Smooth muscle cell (in vitro differentiated cells): ENCODE results near the gene RO60. TPM values are rescaled to one million over a fixed set of nuclear protein-coding genes. Genes with fewer than 3 reads are reported as not detected.
"Not testable (repeated sequence)": the region's sequence is repeated elsewhere in the genome, so short reads cannot be mapped to it uniquely, and the experiment has no call there.

Experiments
- DNase-seq: peaks from one replicate; lab custom pipeline; 2025; ENCODE audit not compliant: unreplicated experiment; lab: John Stamatoyannopoulos, UW
- H2AFZ ChIP-seq: fragments of 200-600 bp; sonication (generic); 2 replicates; pipeline ENCODE4 v1.6.0; 2016; ENCODE audit warnings: antibody characterized with exemption, low read depth, mild to moderate bottlenecking
- H3F3A ChIP-seq: fragments of 200-600 bp; sonication (generic); 2 replicates; pipeline ENCODE4 v1.6.0; 2017; ENCODE audit warnings: antibody characterized with exemption, low read depth
- H3K27ac ChIP-seq: fragments of 200-600 bp; sonication (generic); 2 replicates; pipeline ENCODE4 v1.5.1; 2016; ENCODE audit warnings: low read depth, mild to moderate bottlenecking
- H3K27me3 ChIP-seq: fragments of 200-600 bp; sonication (generic); 2 replicates; pipeline ENCODE4 v1.6.1; 2016; ENCODE audit warnings: low read depth, mild to moderate bottlenecking
- H3K36me3 ChIP-seq: fragments of 200-600 bp; sonication (generic); 2 replicates; pipeline ENCODE4 v1.5.1; 2016; ENCODE audit warnings: low read depth
- H3K4me1 ChIP-seq: fragments of 200-600 bp; sonication (generic); 2 replicates; pipeline ENCODE4 v1.5.1; 2016; ENCODE audit warnings: low read depth
- H3K4me2 ChIP-seq: fragments of 200-600 bp; sonication (generic); 2 replicates; pipeline ENCODE4 v1.6.0; 2016; ENCODE audit warnings: mild to moderate bottlenecking
- H3K4me3 ChIP-seq: fragments of 200-600 bp; sonication (generic); 2 replicates; pipeline ENCODE4 v1.5.1; 2016; ENCODE audit warnings: mild to moderate bottlenecking
- H3K79me2 ChIP-seq: fragments of 200-600 bp; sonication (generic); 2 replicates; pipeline ENCODE4 v1.6.0; 2016; ENCODE audit warnings: low read depth, mild to moderate bottlenecking
- H3K9ac ChIP-seq: fragments of 200-600 bp; sonication (generic); 2 replicates; pipeline ENCODE4 v1.6.0; 2016; ENCODE audit warnings: low read depth
- H3K9me3 ChIP-seq: fragments of 200-600 bp; sonication (generic); replicated peaks from 2 replicates; pipeline ENCODE4 v1.5.1; 2016; ENCODE audit warnings: low read depth
- H4K20me1 ChIP-seq: fragments of 200-600 bp; sonication (generic); 2 replicates; pipeline ENCODE4 v1.6.0; 2016; ENCODE audit warnings: low read depth
- WGBS: methylation state at CpG from one replicate; pipeline ENCODE4 v1.1.7; 2016; ENCODE audit warnings: low lambda C conversion rate; 5-methylcytosine and 5-hydroxymethylcytosine counted together
- polyA plus RNA-seq: library from polyadenylated mRNA; unstranded; fragments of >200 nt; fragmentation: Nextera tagmentation; extraction: Ambion mirVana; gene quantifications from 2 replicates; pipeline ENCODE4 v1.2.1, GENCODE V29; 2016
- total RNA-seq: library from RNA; depleted of rRNA; stranded (reverse); fragments of >200 nt; gene quantifications from 2 replicates; pipeline ENCODE4 v1.2.3, GENCODE V29; 2014
- TF ChIP-seq, protein P1 (sequence below): fragments of 200-600 bp; sonication (generic); IDR thresholded peaks from 2 replicates; pipeline ENCODE4 v1.5.1; 2017; ENCODE audit warnings: borderline replicate concordance, mild to moderate bottlenecking, antibody characterized with exemption; ENCODE audit not compliant: insufficient read depth, poor library complexity, severe bottlenecking

RO60 gene
- total and polyA plus RNA-seq, 2 experiments from 2014 or later, result 114 to 124 TPM

DNA sequence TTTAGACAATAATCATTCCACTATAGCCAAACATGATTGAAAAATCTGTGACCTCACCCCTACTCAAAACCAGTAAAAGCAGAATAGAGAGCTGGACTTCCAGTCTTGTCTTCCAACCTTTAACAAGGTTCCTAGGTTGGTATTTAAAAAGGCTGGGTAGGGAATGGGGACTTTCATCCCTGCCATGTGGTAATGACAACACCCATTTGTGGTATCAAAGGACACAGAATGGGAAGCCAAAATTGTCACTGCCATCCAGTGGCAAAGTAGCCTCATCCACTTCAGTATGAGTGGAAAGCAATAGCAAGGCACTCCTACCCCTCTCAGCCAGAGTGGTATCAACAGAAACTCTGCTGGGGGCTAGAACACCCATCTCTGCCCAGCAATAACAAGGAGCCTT lies 34.2 kb upstream of the RO60 start:
- no peaks in the 10 kb centered on the region for H4K20me1 ChIP-seq
- H3F3A ChIP-seq, result no peaks in the 10 kb centered on the region
- H3K4me3 ChIP-seq, result no peak overlapping the region
- no peak overlapping the region for H3K9ac ChIP-seq
- no peaks in the 10 kb centered on the region for H3K36me3 ChIP-seq
- H3K27ac ChIP-seq, result no peak overlapping the region
- no peak overlapping the region for H2AFZ ChIP-seq
- no peaks in the 10 kb centered on the region for H3K79me2 ChIP-seq
- TF ChIP-seq, protein P1, sequence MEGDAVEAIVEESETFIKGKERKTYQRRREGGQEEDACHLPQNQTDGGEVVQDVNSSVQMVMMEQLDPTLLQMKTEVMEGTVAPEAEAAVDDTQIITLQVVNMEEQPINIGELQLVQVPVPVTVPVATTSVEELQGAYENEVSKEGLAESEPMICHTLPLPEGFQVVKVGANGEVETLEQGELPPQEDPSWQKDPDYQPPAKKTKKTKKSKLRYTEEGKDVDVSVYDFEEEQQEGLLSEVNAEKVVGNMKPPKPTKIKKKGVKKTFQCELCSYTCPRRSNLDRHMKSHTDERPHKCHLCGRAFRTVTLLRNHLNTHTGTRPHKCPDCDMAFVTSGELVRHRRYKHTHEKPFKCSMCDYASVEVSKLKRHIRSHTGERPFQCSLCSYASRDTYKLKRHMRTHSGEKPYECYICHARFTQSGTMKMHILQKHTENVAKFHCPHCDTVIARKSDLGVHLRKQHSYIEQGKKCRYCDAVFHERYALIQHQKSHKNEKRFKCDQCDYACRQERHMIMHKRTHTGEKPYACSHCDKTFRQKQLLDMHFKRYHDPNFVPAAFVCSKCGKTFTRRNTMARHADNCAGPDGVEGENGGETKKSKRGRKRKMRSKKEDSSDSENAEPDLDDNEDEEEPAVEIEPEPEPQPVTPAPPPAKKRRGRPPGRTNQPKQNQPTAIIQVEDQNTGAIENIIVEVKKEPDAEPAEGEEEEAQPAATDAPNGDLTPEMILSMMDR, result no peak
- no peak for DNase-seq
- H3K4me2 ChIP-seq, result no peak overlapping the region
- no peaks in the 10 kb centered on the region for H3K4me1 ChIP-seq
- no peaks in the 10 kb centered on the region for H3K9me3 ChIP-seq
- no peaks in the 10 kb centered on the region for H3K27me3 ChIP-seq

DNA sequence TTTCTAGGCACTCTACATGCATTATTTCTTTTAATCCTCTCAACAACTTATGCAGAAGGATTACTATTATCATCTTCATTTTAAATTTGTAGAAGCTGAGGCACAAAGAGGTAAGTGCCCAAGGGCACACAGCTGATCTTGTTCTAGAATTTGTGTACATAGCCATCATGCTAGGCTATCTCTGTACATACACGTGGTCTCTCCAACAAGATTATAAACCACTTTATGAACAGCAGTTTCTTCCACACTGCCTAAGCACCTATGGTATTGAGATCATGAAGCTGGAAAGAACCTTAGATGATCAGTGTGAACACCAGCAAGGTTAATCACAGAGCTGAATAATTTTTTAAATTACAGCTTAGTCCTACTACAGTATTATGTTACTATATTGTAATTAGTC lies 29.1 kb upstream of the RO60 start:
- 88% methylated on average over 1 of the region's 1 CpG for WGBS
- no peaks in the 10 kb centered on the region for H3K27me3 ChIP-seq

GRCh38 chr1:193031431-193031830 lies 28.0 kb upstream of the RO60 start:
- Histone ChIP-seq H3K27me3 (no peaks in the 10 kb centered on the region), H3K4me2 (no peak overlapping the region), H3K79me2 (peaks cover 35% of the 10 kb centered on the region), H3K9ac (no peak overlapping the region), H3F3A (no peaks in the 10 kb centered on the region), H3K27ac (no peak overlapping the region), H2AFZ (no peak overlapping the region), H4K20me1 (peaks cover 8% of the 10 kb centered on the region), H3K9me3 (no peaks in the 10 kb centered on the region), H3K36me3 (no peaks in the 10 kb centered on the region), H3K4me3 (no peak overlapping the region), H3K4me1 (no peaks in the 10 kb centered on the region)
- 95% methylated on average over 2 of the region's 2 CpGs for WGBS
- TF ChIP-seq, protein P1, result peak; percentile 35
- DNase-seq, result no peak

More for the DNA sequence above, 29.1 kb upstream of the RO60 start:
- Histone ChIP-seq H3K36me3 (no peaks in the 10 kb centered on the region), H3K9ac (no peak overlapping the region), H3K9me3 (no peaks in the 10 kb centered on the region), H2AFZ (no peak overlapping the region), H3K27ac (no peak overlapping the region), H3K4me3 (no peak overlapping the region), H3F3A (no peaks in the 10 kb centered on the region), H3K4me1 (no peaks in the 10 kb centered on the region), H3K79me2 (peaks cover 27% of the 10 kb centered on the region), H3K4me2 (no peak overlapping the region), H4K20me1 (peaks cover 8% of the 10 kb centered on the region)
- no peak for DNase-seq
- TF ChIP-seq, protein P1, result no peak

GRCh38 chr1:193032643-193033427 lies 26.6 kb upstream of the RO60 start:
- not testable (repeated sequence) for H3K9ac ChIP-seq, H3K4me1 ChIP-seq, H3K9me3 ChIP-seq, H3K27ac ChIP-seq, DNase-seq, H3K4me2 ChIP-seq, H3K4me3 ChIP-seq, H3F3A ChIP-seq, H2AFZ ChIP-seq, H3K36me3 ChIP-seq, H3K27me3 ChIP-seq
- 93% methylated on average over 9 of the region's 9 CpGs for WGBS
- peaks cover 15% of the 10 kb centered on the region for H4K20me1 ChIP-seq
- H3K79me2 ChIP-seq, result peaks cover 49% of the 10 kb centered on the region
